GM12891 (cell line): ENCODE data around the gene DIO1.
A peak's percentile ranks its signal among the peaks of the same experiment; 100 is the strongest.

Experiments used
- DNase-seq: peaks from one replicate; pipeline ENCODE4 v3.0.0; 2011; ENCODE audit warnings: low spot score; ENCODE audit not compliant: insufficient read length
- FAIRE-seq: peaks from 2 replicates; lab custom pipeline; 2011; peaks lifted over from hg19 to GRCh38; lab: Jason Lieb, UNC
- PAX5 ChIP-seq: IDR thresholded peaks from 2 replicates; pipeline ENCODE4 v1.6.1; 2011; ENCODE audit warnings: low read length, moderate library complexity, mild to moderate bottlenecking; ENCODE audit not compliant: insufficient read depth, severe bottlenecking
- POLR2A ChIP-seq: IDR thresholded peaks from 2 replicates; pipeline ENCODE4 v1.6.1; 2011; ENCODE audit warnings: low read depth, low read length, control low read depth
- POLR2AphosphoS5 ChIP-seq: IDR thresholded peaks from 2 replicates; pipeline ENCODE4 v1.6.1; 2011; ENCODE audit warnings: low read depth, low read length, control low read depth
- POU2F2 ChIP-seq: IDR thresholded peaks from 2 replicates; pipeline ENCODE4 v1.6.1; 2011; ENCODE audit warnings: low read depth, mild to moderate bottlenecking, control low read depth, low read length, moderate library complexity
- SPI1 ChIP-seq: IDR thresholded peaks from 2 replicates; pipeline ENCODE4 v1.6.1; 2011; ENCODE audit warnings: low read depth, low read length, control low read depth
- TAF1 ChIP-seq: IDR thresholded peaks from 2 replicates; pipeline ENCODE4 v1.6.1; 2011; ENCODE audit warnings: low read depth, low read length, control low read depth

Gene DIO1

GRCh38 chr1:53936430-53936829, 42.4 kb downstream of the DIO1 start:
- no peak for FAIRE-seq
- no peak for TF ChIP-seq POLR2AphosphoS5
- TF ChIP-seq TAF1: no peak
- TF ChIP-seq SPI1: no peak
- TF ChIP-seq PAX5: no peak
- no peak for TF ChIP-seq POU2F2
- no peak for TF ChIP-seq POLR2A
- DNase-seq: no peak

GRCh38 chr1:53938136-53938830, 44.3 kb downstream of the DIO1 start:
- DNase-seq: no peak
- no peak for TF ChIP-seq TAF1
- TF ChIP-seq SPI1: no peak
- no peak for TF ChIP-seq PAX5
- no peak for TF ChIP-seq POU2F2
- no peak for TF ChIP-seq POLR2AphosphoS5
- TF ChIP-seq POLR2A: no peak
- FAIRE-seq: peak; percentile 26

GRCh38 chr1:53942127-53942957, 48.4 kb downstream of the DIO1 start:
- no peak for DNase-seq
- TF ChIP-seq SPI1 (no peak), TAF1 (no peak), POU2F2 (no peak), PAX5 (no peak), POLR2A (no peak), POLR2AphosphoS5 (no peak)
- FAIRE-seq: peak; percentile 78

GRCh38 chr1:53943090-53943489, 49.1 kb downstream of the DIO1 start:
- TF ChIP-seq SPI1: no peak
- no peak for TF ChIP-seq POLR2AphosphoS5
- no peak for TF ChIP-seq TAF1
- no peak for TF ChIP-seq PAX5
- no peak for TF ChIP-seq POU2F2
- TF ChIP-seq POLR2A: no peak
- no peak for FAIRE-seq
- no peak for DNase-seq

DNA sequence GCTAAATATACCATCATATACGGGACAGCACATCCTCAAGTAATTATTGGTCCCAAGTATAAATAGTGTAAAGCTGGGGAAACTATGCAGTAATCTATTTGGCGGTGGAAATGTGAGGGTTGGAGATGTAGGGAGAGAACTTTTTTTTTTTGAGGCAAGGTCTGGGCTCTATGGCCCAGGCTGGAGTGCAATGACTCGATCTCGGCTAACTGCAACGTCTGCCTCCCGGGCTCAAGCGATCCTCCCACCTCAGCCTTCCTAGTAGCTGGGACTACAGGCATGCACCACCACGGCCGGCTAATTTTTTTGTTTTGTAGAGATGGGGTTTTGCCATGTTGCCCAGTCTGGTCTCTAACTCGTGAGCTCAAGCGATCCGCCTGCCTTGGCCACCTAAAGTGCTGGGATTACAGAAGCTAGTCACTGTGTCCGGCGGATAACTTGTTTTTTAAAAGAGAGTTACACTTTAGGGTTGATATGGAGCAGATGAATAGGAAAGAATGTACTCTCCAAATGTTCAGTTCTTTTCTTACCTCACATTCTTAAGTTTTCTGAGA, 49.6 kb downstream of the DIO1 start:
- DNase-seq (no peak), FAIRE-seq (no peak)
- no peak for TF ChIP-seq POLR2AphosphoS5
- no peak for TF ChIP-seq PAX5
- no peak for TF ChIP-seq POU2F2
- no peak for TF ChIP-seq SPI1
- TF ChIP-seq POLR2A: no peak
- no peak for TF ChIP-seq TAF1

DNA sequence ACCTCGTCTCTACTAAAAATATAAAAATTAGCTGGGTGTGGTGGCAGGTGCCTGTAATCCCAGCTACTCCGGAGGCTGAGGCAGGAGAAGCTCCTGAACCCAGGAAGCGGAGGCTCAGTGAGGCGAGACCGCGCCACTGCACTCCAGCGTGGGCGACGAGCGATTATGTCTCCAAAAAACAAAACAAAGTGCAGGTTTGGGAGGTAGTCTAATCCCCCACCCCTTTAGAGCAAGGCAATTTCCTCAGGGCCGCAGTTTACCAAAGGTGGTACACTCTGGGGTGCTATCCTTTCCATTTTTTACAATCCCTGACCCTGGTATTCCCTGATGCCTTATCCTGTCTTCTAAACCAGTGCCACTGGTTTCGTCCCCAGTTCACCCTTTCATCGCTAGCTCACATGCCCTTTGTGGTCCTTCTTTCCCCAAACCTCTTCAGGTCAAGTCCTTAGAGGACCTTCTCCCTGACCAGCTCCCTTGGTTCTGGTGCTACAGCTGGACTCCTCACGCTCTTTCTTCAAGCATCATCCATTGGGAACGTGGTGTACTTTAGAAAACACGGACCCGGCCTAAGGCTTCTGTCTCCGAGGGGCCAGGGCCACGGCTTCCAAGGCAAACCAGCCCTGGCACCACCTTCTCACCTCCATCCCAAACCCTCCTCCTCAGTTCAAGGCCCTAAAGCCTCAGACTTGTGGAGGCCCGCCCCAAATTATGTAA, 50.6 kb downstream of the DIO1 start:
- TF ChIP-seq POU2F2 (no peak), SPI1 (no peak), PAX5 (no peak), POLR2AphosphoS5 (no peak), POLR2A (no peak), TAF1 (no peak)
- peak; percentile 52 for FAIRE-seq
- DNase-seq: no peak

- FAIRE-seq (no peak), DNase-seq (no peak)
- TF ChIP-seq POU2F2 (no peak), TAF1 (no peak)
Observed at GRCh38 chr1:53945183-53945432, 51.1 kb downstream of the DIO1 start.

DNA sequence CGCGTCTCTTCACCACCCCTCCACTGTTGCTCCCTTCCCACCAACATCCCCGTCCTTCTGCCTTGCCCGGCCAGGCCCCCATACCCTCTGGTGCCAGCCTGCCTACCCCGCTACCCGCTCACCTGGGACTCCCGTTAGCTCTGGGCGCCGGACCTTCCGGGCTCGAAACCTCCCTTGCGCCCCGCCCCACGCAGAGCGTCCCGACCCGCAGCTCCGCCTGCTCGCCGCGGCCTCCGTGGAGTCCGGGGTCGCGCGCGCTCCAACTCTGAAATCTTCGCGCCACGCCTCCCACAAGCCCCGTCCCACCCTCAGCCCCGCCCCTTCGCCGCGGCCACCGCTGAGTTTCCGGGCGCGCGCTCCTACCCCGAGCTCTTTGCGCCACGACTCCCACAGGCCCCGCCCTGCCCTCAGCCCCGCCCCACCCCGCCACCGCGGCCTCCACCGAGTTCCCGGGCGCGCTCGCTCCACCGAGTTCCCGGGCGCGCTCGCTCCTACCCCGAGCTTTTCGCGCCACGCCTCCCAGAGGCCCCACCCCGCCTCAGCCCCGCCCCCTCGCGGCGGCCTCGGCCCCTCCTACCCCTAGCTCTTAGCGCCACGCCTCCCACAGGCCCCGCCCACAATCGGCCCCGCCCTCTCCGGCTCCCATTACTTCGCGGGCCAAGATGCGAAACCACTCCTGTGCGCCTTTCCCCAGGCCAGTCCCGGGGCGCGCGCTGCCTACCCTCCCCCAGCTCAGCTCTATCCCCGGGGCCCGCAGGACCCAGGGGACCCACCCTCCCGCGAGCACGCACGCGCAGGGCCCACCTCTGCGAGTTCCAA, 51.7 kb downstream of the DIO1 start, which contains the start of gene IFT25:
IFT25 (minus strand) TSS at position 267 of the 819 bp plus-strand sequence. CDS start 5,617 bp downstream, outside the sequence.
- FAIRE-seq (no peak), DNase-seq (peak; percentile 92)
- no peak for TF ChIP-seq SPI1
- TF ChIP-seq POLR2A: peak; percentile 68
- no peak for TF ChIP-seq PAX5
- TF ChIP-seq TAF1: peak; percentile 50; the same call in 1 of the 2 replicates
- no peak for TF ChIP-seq POU2F2
- TF ChIP-seq POLR2AphosphoS5: peak; percentile 74
